Measurements from ENCODE around the gene TSPY8.
"Not testable (repeated sequence)": the region's sequence is repeated elsewhere in the genome, so short reads cannot be mapped to it uniquely, and the experiment has no call there.

Gene TSPY8

DNA sequence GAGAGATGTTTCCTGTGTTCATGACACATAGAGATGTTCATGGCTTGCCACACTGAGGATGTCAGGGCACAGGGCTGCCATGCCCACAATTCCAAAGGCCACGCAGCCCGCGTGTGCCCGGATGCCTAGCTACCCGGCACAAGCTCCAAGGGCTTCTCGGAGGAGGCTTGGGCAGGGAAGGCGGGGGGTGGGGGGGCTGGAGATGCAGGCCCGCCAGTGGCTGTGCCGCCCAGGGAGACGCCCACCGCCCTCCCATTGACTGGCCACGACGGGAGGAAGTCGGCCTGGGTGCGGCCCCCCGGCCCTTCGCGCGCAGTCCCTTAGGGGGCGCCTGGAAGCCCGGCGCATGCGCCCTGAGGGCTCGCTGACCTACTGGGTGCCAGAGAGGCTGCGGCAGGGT lies at the start of gene TSPY8:
TSS of gene TSPY8 (plus strand) at position 301 of the 400 bp plus-strand sequence. CDS start at position 347, 46 bp downstream.
- not testable (repeated sequence) for DNase-seq

- no peak for DNase-seq
These were observed 36.6 kb upstream of the TSPY8 start for GRCh38 chrY:9320996-9321395.

- not testable (repeated sequence) for DNase-seq
These were observed 20.4 kb upstream of the TSPY8 start, which contains the start of gene TSPY4 for GRCh38 chrY:9337164-9337563. Gene TSPY4, plus strand, starts transcription at chrY:9337464. Its CDS starts 46 bp downstream, at chrY:9337510.

- not testable (repeated sequence) for DNase-seq
These were observed 38.9 kb downstream of the TSPY8 start for GRCh38 chrY:9396527-9396926.

GRCh38 chrY:9398121-9398520 lies 40.5 kb downstream of the TSPY8 start, which contains the start of gene TSPY3:
Gene TSPY3, plus strand, starts transcription at chrY:9398421. Its CDS starts 46 bp downstream, at chrY:9398467.
- DNase-seq = not testable (repeated sequence)
